K562 (cell line): ENCODE results near the gene OSGIN1. TPM values are rescaled to one million over a fixed set of nuclear protein-coding genes. Genes with fewer than 3 reads are reported as not detected.

ENCODE experiments used
- ATAC-seq: fragments of 200-7000 bp; cut with Tn5 transposase; 3 replicates; pipeline ENCODE4 v1.9.1; 2020; ENCODE audit warnings: moderate library complexity
- BruUV-seq: library from RNA; stranded (reverse); fragments of 400-500 nt; replicated peaks from 2 replicates; lab custom pipeline; 2021; lab: Mats Ljungman, UMichigan
- CTCF ChIA-PET: fragments of 300-600 bp; formaldehyde crosslinking; extraction: SDS; loops from one replicate; lab custom pipeline; 2021; ENCODE audit warnings: low intra/inter-chr PET ratio; lab: Yijun Ruan, JAX
- POLR2A ChIA-PET: fragments of 300-600, 350-650 bp; sonication (Branson Sonifier 250); formaldehyde crosslinking; extraction: SDS; loops from one replicate; lab custom pipeline; 2021; ENCODE audit warnings: antibody characterized with exemption, inconsistent platforms; lab: Yijun Ruan, JAX
- DNase-seq, 4 experiments: peaks; one replicate each; pipeline versions ENCODE4 v3.0.0 to v3.0.0-alpha.2; 2011 to 2018; ENCODE audit warnings: low spot score in 3 of 4, mixed read lengths in 3 of 4; ENCODE audit errors: extremely low read depth in 1 of 4
- FAIRE-seq: peaks from 2 replicates; lab custom pipeline; 2011; peaks lifted over from hg19 to GRCh38; lab: Jason Lieb, UNC
- H2AFZ ChIP-seq: 2 replicates; pipeline ENCODE4 v1.6.0; 2011; ENCODE audit warnings: low read depth, low read length, control low read depth, inconsistent platforms
- H3K27ac ChIP-seq: fragments of 200-600 bp; 3 replicates; pipeline ENCODE4 v1.8.0; 2011; ENCODE audit warnings: low read depth, mild to moderate bottlenecking, control low read depth, inconsistent platforms, low read length, moderate library complexity, mixed read lengths; ENCODE audit errors: extremely low read depth
- H3K27me3 ChIP-seq, 2 experiments: fragments of 300-600 bp in 1 of 2; 2 replicates in 1 of 2; 3 replicates in 1 of 2; pipeline versions ENCODE4 v1.6.0 to v1.8.0; 2011; ENCODE audit warnings: inconsistent platforms in 2 of 2, low read length in 2 of 2, mild to moderate bottlenecking in 1 of 2, mixed read lengths in 1 of 2, moderate library complexity in 1 of 2; ENCODE audit not compliant: control insufficient read depth in 2 of 2, insufficient read depth in 2 of 2
- H3K36me3 ChIP-seq: fragments of 300-600 bp; 3 replicates; pipeline ENCODE4 v1.8.0; 2011; ENCODE audit warnings: mild to moderate bottlenecking, low read length, inconsistent platforms; ENCODE audit not compliant: control insufficient read depth, insufficient read depth
- H3K4me1 ChIP-seq, 2 experiments: fragments of 200-600 bp in 1 of 2; replicated peaks in 1 of 2; 2 replicates in 1 of 2; 3 replicates in 1 of 2; pipeline versions ENCODE4 v1.5.1 to v1.8.0; 2011; ENCODE audit warnings: inconsistent platforms in 2 of 2, low read length in 2 of 2, mild to moderate bottlenecking in 1 of 2, mixed read lengths in 1 of 2, moderate library complexity in 1 of 2; ENCODE audit not compliant: control insufficient read depth in 2 of 2, insufficient read depth in 2 of 2
- H3K4me2 ChIP-seq: 2 replicates; pipeline ENCODE4 v1.6.1; 2011; ENCODE audit warnings: low read length, control low read depth, inconsistent platforms, mixed read lengths; ENCODE audit not compliant: insufficient read depth
- H3K4me3 ChIP-seq: fragments of 200-600 bp; sonication (generic), shearing (Covaris generic); 2 replicates; pipeline ENCODE4 v1.5.1; 2016; ENCODE audit warnings: control low read depth, inconsistent platforms
- H3K79me2 ChIP-seq: fragments of 200-600 bp; 3 replicates; pipeline ENCODE4 v1.8.0; 2011; ENCODE audit warnings: low read length, inconsistent platforms; ENCODE audit not compliant: control insufficient read depth, insufficient read depth
- H3K9ac ChIP-seq, 2 experiments: 2 replicates each; pipeline versions ENCODE4 v1.6.0 to v1.6.1; 2011; ENCODE audit warnings: low read depth in 2 of 2, low read length in 2 of 2, control low read depth in 1 of 2, inconsistent platforms in 1 of 2, mild to moderate bottlenecking in 1 of 2, mixed read lengths in 1 of 2; ENCODE audit not compliant: insufficient read depth in 1 of 2
- H3K9me1 ChIP-seq: one replicate; pipeline ENCODE4 v1.6.0; 2011; ENCODE audit warnings: inconsistent platforms, mild to moderate bottlenecking, low read length, moderate library complexity; ENCODE audit not compliant: control insufficient read depth, insufficient read depth
- H3K9me3 ChIP-seq: replicated peaks from 2 replicates; pipeline ENCODE4 v1.5.1; 2011; ENCODE audit warnings: low read depth, low read length, inconsistent platforms; ENCODE audit not compliant: control insufficient read depth, insufficient read depth
- H4K20me1 ChIP-seq: replicated peaks from 2 replicates; pipeline ENCODE4 v1.6.1; 2011; ENCODE audit warnings: low read length, inconsistent platforms, mixed read lengths; ENCODE audit not compliant: control insufficient read depth, insufficient read depth
- BCL6 ChIP-seq: fragments of 250-450 bp; sonication (Bioruptor Pico); IDR thresholded peaks from 2 replicates; pipeline ENCODE4 v1.4.0; 2020
- CCAR2 ChIP-seq: fragments of 200-400 bp; formaldehyde crosslinking; IDR thresholded peaks from 2 replicates; pipeline ENCODE4 v1.6.1; 2017; ENCODE audit warnings: mild to moderate bottlenecking, low read depth, low read length
- CREB1 ChIP-seq, 2 experiments: sonication (generic) in 1 of 2; formaldehyde crosslinking in 1 of 2; IDR thresholded peaks; 2 replicates each; pipeline versions ENCODE4 v1.6.1 to v1.8.0; 2012 to 2022; ENCODE audit warnings: inconsistent platforms in 1 of 2, mild to moderate bottlenecking in 1 of 2, missing genetic modification reagents in 1 of 2, moderate library complexity in 1 of 2
- DIDO1 ChIP-seq: fragments of 450-650 bp; IDR thresholded peaks from 2 replicates; pipeline ENCODE4 v1.6.1; 2016; ENCODE audit warnings: low read depth, missing biosample characterization, missing genetic modification characterization
- ILF3 ChIP-seq: fragments of 450-650 bp; IDR thresholded peaks from 2 replicates; pipeline ENCODE4 v1.6.1; 2018; ENCODE audit warnings: antibody characterized with exemption, mild to moderate bottlenecking, moderate library complexity, borderline replicate concordance
- KDM2B ChIP-seq: fragments of 250-450 bp; sonication (Bioruptor Pico); IDR thresholded peaks from 2 replicates; pipeline ENCODE4 v1.8.0; 2021; ENCODE audit warnings: mild to moderate bottlenecking, moderate library complexity
- MTA2 ChIP-seq: fragments of 450-650 bp; IDR thresholded peaks from 2 replicates; pipeline ENCODE4 v1.6.1; 2016; ENCODE audit warnings: low read depth
- MYC ChIP-seq, 2 experiments: fragments of 250-450 bp in 1 of 2; sonication (Bioruptor Pico) in 1 of 2; IDR thresholded peaks; 2 replicates each; pipeline versions ENCODE4 v1.5.1 to v1.6.1; 2012 to 2021; ENCODE audit warnings: low read depth in 2 of 2, borderline replicate concordance in 1 of 2, improper control_type of control experiment in 1 of 2, low read length in 1 of 2, mild to moderate bottlenecking in 1 of 2, moderate library complexity in 1 of 2
- NCOR1 ChIP-seq: fragments of 450-650 bp; IDR thresholded peaks from 2 replicates; pipeline ENCODE4 v1.6.1; 2016; ENCODE audit warnings: mild to moderate bottlenecking, moderate library complexity
- NFRKB ChIP-seq: fragments of 450-650 bp; IDR thresholded peaks from 2 replicates; pipeline ENCODE4 v1.6.1; 2016; ENCODE audit warnings: low read depth
- PHF21A ChIP-seq: fragments of 450-650 bp; IDR thresholded peaks from 2 replicates; pipeline ENCODE4 v1.6.1; 2017; ENCODE audit warnings: low read depth, borderline replicate concordance
- POLR2AphosphoS2 ChIP-seq: IDR thresholded peaks from 2 replicates; pipeline ENCODE4 v1.6.1; 2012; ENCODE audit warnings: low read length, improper control_type of control experiment
- RAD21 ChIP-seq, 2 experiments: fragments of 250-450 bp in 1 of 2; fragments of 450-650 bp in 1 of 2; sonication (Bioruptor Pico) in 1 of 2; formaldehyde crosslinking in 1 of 2; IDR thresholded peaks in 1 of 2; conservative IDR thresholded peaks in 1 of 2; 2 replicates each; pipeline versions ENCODE4 v1.4.0 to v1.8.0; 2020 to 2022; ENCODE audit warnings: mild to moderate bottlenecking in 2 of 2, moderate library complexity in 1 of 2
- ZNF398 ChIP-seq: fragments of 250-450 bp; sonication (Bioruptor Pico); IDR thresholded peaks from 2 replicates; pipeline ENCODE4 v1.8.0; 2021; ENCODE audit warnings: moderate library complexity, mild to moderate bottlenecking, inconsistent platforms
- WGBS: fragments of 100-300 bp; shearing (Covaris generic); methylation state at CpG from one replicate; pipeline ENCODE4 v1.1.6; 2016; ENCODE audit warnings: low coverage, mixed read lengths; ENCODE audit not compliant: insufficient coverage; ENCODE audit errors: missing lambda C conversion rate; 5-methylcytosine and 5-hydroxymethylcytosine counted together
- in situ Hi-C: fragments of 300-500 bp; cut with MboI; formaldehyde crosslinking; loops from 4 replicates; pipeline ENCODE4 v1.15.0; 2018; ENCODE audit warnings: inconsistent platforms, mixed read lengths
- intact Hi-C: fragments of 100-400 bp; cut with micrococcal nuclease; formaldehyde crosslinking; loops from 2 replicates; pipeline ENCODE4 v1.14.2; 2022
- polyA plus RNA-seq, 8 experiments: library from polyadenylated mRNA; depleted of rRNA in 4 of 8; stranded (reverse) in 5 of 8; unstranded in 3 of 8; fragments of >200 nt; fragmentation: Nextera tagmentation in 2 of 8; fragmentation: Illumina TruSeq in 1 of 8; extraction: Ambion mirVana in 2 of 8; extraction: Trizol in 1 of 8; gene quantifications; 2 replicates each; pipeline versions ENCODE4 v1.2.1 to v1.2.3, GENCODE V29; 2011 to 2014; ENCODE audit warnings: inconsistent platforms in 1 of 8, missing spikeins in 1 of 8
- total RNA-seq, 7 experiments: library from RNA; depleted of rRNA in 6 of 7; stranded (reverse); fragments of >200 nt in 6 of 7; fragmentation: Illumina TruSeq in 2 of 7; extraction: Trizol in 2 of 7; gene quantifications; 2 replicates each; pipeline versions ENCODE4 v1.2.1 to v1.2.3, GENCODE V29; 2011 to 2021; ENCODE audit warnings: low replicate concordance in 1 of 7
- TF ChIP-seq, protein P1 (sequence below): sonication (generic); formaldehyde crosslinking; IDR thresholded peaks from 2 replicates; pipeline ENCODE4 v1.4.0; 2020; ENCODE audit warnings: mild to moderate bottlenecking, missing genetic modification reagents

OSGIN1 gene
- total and polyA plus RNA-seq, 9 of the 15 experiments (the other 6 are each of a cell fraction or from before 2014, with no cell fraction given) = 0.03 to 3.6 (median 1.6) TPM

GRCh38 chr16:83958846-83959565, 6.0 kb downstream of the OSGIN1 start:
- WGBS = 55% methylated on average over 19 of the region's 21 CpGs
- CTCF ChIA-PET = interaction anchor here (2.8 to 3.3 kb wide), 2 partner anchors 104 to 106 kb away, joined by 35 to 38 read pairs; no protein-coding TSS in a partner anchor

More at GRCh38 chr16:83958846-83959565, 6.0 kb downstream of the OSGIN1 start:
- peaks cover 6 to 37% of the 10 kb centered on the region in 2 experiments; a peak in 4 of 5 replicates for H3K4me1 ChIP-seq
- no peak for TF ChIP-seq BCL6
- TF ChIP-seq CCAR2 = no peak
- no peak for TF ChIP-seq MYC (IDR thresholded peaks at IDR 0.05; ENCODE audit: low read depth, low read length)
- no peak for TF ChIP-seq MYC (CRISPR knock-in tag; IDR thresholded peaks at IDR 0.05; ENCODE audit: borderline replicate concordance, low read depth)
- TF ChIP-seq ZNF398 (CRISPR knock-in tag) = no peak
- TF ChIP-seq, protein P1, sequence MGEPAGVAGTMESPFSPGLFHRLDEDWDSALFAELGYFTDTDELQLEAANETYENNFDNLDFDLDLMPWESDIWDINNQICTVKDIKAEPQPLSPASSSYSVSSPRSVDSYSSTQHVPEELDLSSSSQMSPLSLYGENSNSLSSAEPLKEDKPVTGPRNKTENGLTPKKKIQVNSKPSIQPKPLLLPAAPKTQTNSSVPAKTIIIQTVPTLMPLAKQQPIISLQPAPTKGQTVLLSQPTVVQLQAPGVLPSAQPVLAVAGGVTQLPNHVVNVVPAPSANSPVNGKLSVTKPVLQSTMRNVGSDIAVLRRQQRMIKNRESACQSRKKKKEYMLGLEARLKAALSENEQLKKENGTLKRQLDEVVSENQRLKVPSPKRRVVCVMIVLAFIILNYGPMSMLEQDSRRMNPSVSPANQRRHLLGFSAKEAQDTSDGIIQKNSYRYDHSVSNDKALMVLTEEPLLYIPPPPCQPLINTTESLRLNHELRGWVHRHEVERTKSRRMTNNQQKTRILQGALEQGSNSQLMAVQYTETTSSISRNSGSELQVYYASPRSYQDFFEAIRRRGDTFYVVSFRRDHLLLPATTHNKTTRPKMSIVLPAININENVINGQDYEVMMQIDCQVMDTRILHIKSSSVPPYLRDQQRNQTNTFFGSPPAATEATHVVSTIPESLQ (CRISPR knock-in tag) = no peak
- TF ChIP-seq NCOR1 = no peak
- no peak for TF ChIP-seq PHF21A
- TF ChIP-seq RAD21 (CRISPR knock-in tag; conservative IDR thresholded peaks at IDR 0.05 in 1 of 2, IDR thresholded peaks at IDR 0.05 in 1 of 2) = no peak
- no peak for TF ChIP-seq NFRKB
- no peak for TF ChIP-seq DIDO1 (tag)
- TF ChIP-seq KDM2B (CRISPR knock-in tag) = no peak
- no peak for TF ChIP-seq CREB1 (IDR thresholded peaks at IDR 0.05)
- TF ChIP-seq CREB1 (CRISPR knock-in tag; IDR thresholded peaks at IDR 0.05) = no peak
- TF ChIP-seq MTA2 = no peak
- TF ChIP-seq ILF3 = no peak
- TF ChIP-seq POLR2AphosphoS2 = no peak
- TF ChIP-seq, all 486 proteins: peak for 0
- in situ Hi-C loops (loop anchor here (5.0 to 10.0 kb wide), 3 partner anchors 103 to 528 kb away; partner anchors contain the start of gene TAF1C), intact Hi-C loops (loop anchor here (5.0 kb wide), 1 partner anchor 218 kb away; no protein-coding TSS in a partner anchor)
- no TSS peak for BruUV-seq
- DNase-seq (no peak), FAIRE-seq (no peak), ATAC-seq (no peak)
- Histone ChIP-seq H2AFZ (no peak overlapping the region), H4K20me1 (peaks cover 11% of the 10 kb centered on the region), H3K9ac (no peak overlapping the region; a peak in 1 of 4 replicates), H3K9me1 (no peaks in the 10 kb centered on the region), H3K27ac (no peak overlapping the region), H3K79me2 (no peaks in the 10 kb centered on the region), H3K9me3 (no peaks in the 10 kb centered on the region), H3K4me2 (no peak overlapping the region), H3K27me3 (no peaks in the 10 kb centered on the region), H3K36me3 (peaks cover 5% of the 10 kb centered on the region; the same call in 1 of the 3 replicates), H3K4me3 (no peak overlapping the region)
- POLR2A ChIA-PET = interaction anchor here (0.6 kb wide), 1 partner anchor 13 kb away, joined by 4 read pairs; no protein-coding TSS in a partner anchor
